ENCODE results near the gene IL15RA.

GRCh38 chr10:5942474-5942873, 34.9 kb downstream of the IL15RA start:
- no peak for TF ChIP-seq CTCF (IDR thresholded peaks at IDR 0.05)
- no peak for TF ChIP-seq POLR2A (IDR thresholded peaks at IDR 0.05)
